RWPE2 (cell line): ENCODE data around the gene SLC45A1.

Source experiments
- ATAC-seq: fragments of 200-7000 bp; cut with Tn5 transposase; 3 replicates; pipeline ENCODE4 v1.9.1; 2021; ENCODE audit warnings: low read depth
- DNase-seq: peaks from one replicate; pipeline ENCODE4 v3.0.0-alpha.2; 2020; ENCODE audit warnings: low spot score
- H3K27ac ChIP-seq: fragments of 450-650 bp; 2 replicates; pipeline ENCODE4 v1.5.1; 2017; ENCODE audit warnings: mild to moderate bottlenecking; ENCODE audit not compliant: poor library complexity, severe bottlenecking
- H3K27me3 ChIP-seq: fragments of 250-450 bp; sonication (Bioruptor Pico); 2 replicates; pipeline ENCODE4 v1.5.1; 2021; ENCODE audit warnings: mild to moderate bottlenecking, moderate library complexity; ENCODE audit not compliant: insufficient read depth, poor library complexity, severe bottlenecking
- H3K36me3 ChIP-seq: fragments of 250-450 bp; sonication (Bioruptor Pico); 2 replicates; pipeline ENCODE4 v1.5.1; 2020; ENCODE audit warnings: low read depth, mild to moderate bottlenecking, moderate library complexity
- H3K4me1 ChIP-seq: fragments of 250-450 bp; sonication (Bioruptor Pico); 2 replicates; pipeline ENCODE4 v1.5.1; 2021; ENCODE audit warnings: mild to moderate bottlenecking, moderate library complexity; ENCODE audit not compliant: insufficient read depth, poor library complexity, severe bottlenecking
- H3K4me3 ChIP-seq: fragments of 250-450 bp; sonication (Bioruptor Pico); 2 replicates; pipeline ENCODE4 v1.5.1; 2021; ENCODE audit warnings: mild to moderate bottlenecking, moderate library complexity; ENCODE audit not compliant: severe bottlenecking
- H3K9me3 ChIP-seq: fragments of 250-450 bp; sonication (Bioruptor Pico); 2 replicates; pipeline ENCODE4 v1.5.1; 2021; ENCODE audit warnings: mild to moderate bottlenecking, moderate library complexity; ENCODE audit not compliant: severe bottlenecking
- TF ChIP-seq, protein P1 (sequence below): fragments of 450-650 bp; IDR thresholded peaks from one replicate; pipeline ENCODE4 v1.5.1; 2017; ENCODE audit warnings: mild to moderate bottlenecking, moderate library complexity; ENCODE audit not compliant: poor library complexity, severe bottlenecking

The SLC45A1 gene

DNA sequence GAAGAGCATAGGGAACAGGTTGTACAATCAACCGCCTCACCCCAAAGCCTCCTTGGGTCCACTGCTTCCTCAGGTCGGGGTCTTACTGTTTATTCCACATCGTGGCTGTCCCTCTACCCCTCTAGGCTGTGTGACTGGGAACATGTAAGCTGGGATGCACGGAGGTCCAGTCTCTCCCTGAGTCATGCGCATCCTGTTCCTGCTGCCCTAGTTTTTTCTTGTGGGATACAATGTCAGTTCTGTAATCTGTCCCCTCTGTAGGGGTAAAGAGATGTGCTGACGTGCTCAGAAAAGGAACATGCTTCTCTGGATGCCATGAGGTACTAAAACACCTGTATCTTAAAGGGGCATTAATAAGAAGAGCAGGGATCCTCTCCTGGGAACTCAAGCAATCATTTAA, 66.2 kb downstream of the SLC45A1 start:
- Histone ChIP-seq H3K36me3 (no peaks in the 10 kb centered on the region; the same call in 1 of the 2 replicates), H3K27ac (no peak overlapping the region), H3K4me1 (no peaks in the 10 kb centered on the region), H3K4me3 (no peak overlapping the region), H3K9me3 (no peaks in the 10 kb centered on the region), H3K27me3 (no peaks in the 10 kb centered on the region)
- DNase-seq = no peak
- ATAC-seq = no peak
- TF ChIP-seq, protein P1, sequence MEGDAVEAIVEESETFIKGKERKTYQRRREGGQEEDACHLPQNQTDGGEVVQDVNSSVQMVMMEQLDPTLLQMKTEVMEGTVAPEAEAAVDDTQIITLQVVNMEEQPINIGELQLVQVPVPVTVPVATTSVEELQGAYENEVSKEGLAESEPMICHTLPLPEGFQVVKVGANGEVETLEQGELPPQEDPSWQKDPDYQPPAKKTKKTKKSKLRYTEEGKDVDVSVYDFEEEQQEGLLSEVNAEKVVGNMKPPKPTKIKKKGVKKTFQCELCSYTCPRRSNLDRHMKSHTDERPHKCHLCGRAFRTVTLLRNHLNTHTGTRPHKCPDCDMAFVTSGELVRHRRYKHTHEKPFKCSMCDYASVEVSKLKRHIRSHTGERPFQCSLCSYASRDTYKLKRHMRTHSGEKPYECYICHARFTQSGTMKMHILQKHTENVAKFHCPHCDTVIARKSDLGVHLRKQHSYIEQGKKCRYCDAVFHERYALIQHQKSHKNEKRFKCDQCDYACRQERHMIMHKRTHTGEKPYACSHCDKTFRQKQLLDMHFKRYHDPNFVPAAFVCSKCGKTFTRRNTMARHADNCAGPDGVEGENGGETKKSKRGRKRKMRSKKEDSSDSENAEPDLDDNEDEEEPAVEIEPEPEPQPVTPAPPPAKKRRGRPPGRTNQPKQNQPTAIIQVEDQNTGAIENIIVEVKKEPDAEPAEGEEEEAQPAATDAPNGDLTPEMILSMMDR = no peak

DNA sequence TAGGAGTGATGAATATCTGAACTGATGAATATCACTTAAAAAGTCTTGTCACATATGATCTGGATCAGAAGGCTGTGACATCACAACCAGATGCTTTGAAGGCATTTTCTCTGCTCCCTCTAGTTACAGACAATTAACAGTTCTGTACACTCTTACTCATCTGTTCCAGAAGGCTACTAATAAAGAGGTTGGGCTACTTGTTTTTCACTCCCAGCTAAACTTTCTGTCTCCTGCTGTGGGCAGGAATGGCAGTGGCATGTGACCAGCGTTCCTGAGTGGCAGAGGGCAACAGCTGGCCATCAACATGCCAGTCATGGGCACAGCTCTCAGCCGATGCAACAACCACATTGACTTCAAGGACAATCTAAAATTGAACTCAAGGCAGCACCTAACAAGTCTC, 66.7 kb downstream of the SLC45A1 start:
- DNase-seq = no peak
- H3K27ac ChIP-seq = no peak overlapping the region
- no peaks in the 10 kb centered on the region for H3K4me1 ChIP-seq
- H3K4me3 ChIP-seq = no peak overlapping the region
- H3K27me3 ChIP-seq = no peaks in the 10 kb centered on the region
- TF ChIP-seq, protein P1 = no peak
- no peak for ATAC-seq
- H3K9me3 ChIP-seq = no peaks in the 10 kb centered on the region
- H3K36me3 ChIP-seq = no peaks in the 10 kb centered on the region; the same call in 1 of the 2 replicates

DNA sequence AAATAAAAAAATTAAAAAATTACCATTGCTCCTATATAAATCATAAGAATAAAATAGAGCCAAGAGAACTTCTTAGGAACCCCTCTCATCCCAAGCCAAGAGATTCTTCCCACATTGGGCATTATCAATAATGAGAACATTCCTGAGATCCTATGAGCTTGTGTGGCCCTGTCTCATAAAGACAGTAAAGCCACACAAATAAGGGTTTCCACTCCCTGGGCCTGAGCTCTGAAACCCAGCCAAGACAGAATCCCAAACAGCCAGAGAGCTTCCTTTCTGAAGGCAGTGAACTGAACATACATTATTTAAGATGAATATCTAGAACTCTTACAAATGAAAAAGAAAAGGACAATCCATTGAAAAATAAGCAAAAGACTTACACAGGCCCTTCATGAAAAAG, 68.3 kb downstream of the SLC45A1 start:
- H3K4me3 ChIP-seq = no peak overlapping the region
- H3K36me3 ChIP-seq = no peaks in the 10 kb centered on the region; the same call in 1 of the 2 replicates
- no peaks in the 10 kb centered on the region for H3K4me1 ChIP-seq
- H3K9me3 ChIP-seq = no peaks in the 10 kb centered on the region
- no peaks in the 10 kb centered on the region for H3K27me3 ChIP-seq
- no peak overlapping the region for H3K27ac ChIP-seq
- DNase-seq (no peak), ATAC-seq (no peak)
- TF ChIP-seq, protein P1 = no peak

DNA sequence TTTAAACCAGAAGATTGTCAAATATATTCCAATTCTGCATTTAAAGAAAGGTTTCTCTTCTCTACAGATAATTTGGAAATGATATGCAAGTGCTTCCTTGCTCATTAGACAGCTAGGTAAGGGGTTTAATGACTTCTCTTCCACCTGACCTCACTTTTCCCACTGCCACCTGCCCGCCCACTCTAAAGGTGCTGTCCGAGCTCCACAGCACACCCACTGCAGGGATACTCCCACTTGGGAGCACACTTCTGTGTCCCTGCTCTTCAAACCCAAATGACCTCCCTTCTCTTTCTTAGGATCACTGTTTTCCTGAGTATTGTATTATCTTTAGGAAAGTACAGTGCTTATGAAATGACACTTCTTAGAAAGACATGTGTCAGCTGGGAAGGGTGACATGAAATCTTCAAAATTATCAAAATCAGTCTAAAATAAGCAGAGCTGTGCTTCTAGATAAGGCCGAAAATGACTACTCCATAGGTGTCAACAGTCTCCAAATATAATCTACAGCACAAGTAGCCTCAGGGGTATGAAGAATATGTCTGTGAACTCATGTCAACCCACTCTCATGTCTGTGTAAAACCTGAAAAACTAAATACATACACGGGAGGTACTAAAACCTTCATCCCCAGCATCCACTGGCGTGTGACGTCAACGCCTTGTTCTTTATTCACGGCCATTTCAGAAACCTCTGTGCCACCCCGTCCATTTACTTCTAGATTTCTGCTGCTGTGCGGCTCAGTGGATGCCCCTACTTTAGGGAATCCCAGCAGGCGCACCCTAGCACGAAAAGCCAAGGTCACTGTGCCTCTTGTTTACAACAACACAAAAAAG, 71.0 kb downstream of the SLC45A1 start:
- Histone ChIP-seq H3K9me3 (no peaks in the 10 kb centered on the region), H3K36me3 (no peaks in the 10 kb centered on the region), H3K27ac (no peak overlapping the region), H3K27me3 (no peaks in the 10 kb centered on the region), H3K4me3 (no peak overlapping the region), H3K4me1 (no peaks in the 10 kb centered on the region)
- DNase-seq (no peak), ATAC-seq (no peak)
- TF ChIP-seq, protein P1 = no peak

DNA sequence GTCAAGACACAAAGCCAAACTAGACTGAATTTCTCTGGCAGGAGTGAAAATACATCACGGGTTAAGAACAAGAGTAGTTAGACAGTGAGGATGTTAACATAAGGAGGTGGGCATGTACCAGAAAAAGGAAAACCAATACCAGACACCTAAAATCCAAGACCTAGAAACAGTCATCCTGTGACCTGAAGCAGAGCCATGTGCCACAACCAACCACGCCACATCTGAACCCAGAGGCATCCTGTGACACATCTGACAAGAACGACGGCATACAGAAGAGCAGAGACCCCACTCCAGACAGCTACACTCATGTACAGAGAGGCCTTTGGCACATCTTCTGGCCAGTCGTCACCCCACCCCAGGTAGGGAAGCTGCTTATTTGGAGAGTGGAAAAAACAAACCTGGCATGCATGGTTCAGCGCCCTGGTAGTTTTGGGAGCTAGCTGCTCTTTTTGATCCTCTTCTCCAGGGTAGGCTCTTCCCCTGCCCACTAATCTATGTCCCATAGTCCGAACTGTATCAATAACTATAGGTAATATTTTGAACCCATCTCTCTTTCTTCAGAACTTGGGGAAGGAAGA, 72.1 kb downstream of the SLC45A1 start:
- TF ChIP-seq, protein P1 = no peak
- DNase-seq (no peak), ATAC-seq (no peak)
- no peaks in the 10 kb centered on the region for H3K36me3 ChIP-seq
- no peaks in the 10 kb centered on the region for H3K9me3 ChIP-seq
- H3K4me1 ChIP-seq = peaks cover 8% of the 10 kb centered on the region
- no peak overlapping the region for H3K4me3 ChIP-seq
- no peaks in the 10 kb centered on the region for H3K27me3 ChIP-seq
- no peak overlapping the region for H3K27ac ChIP-seq
